IMR-90 (cell line): Measurements from ENCODE around the gene CDHR2. TPM values are rescaled to one million over a fixed set of nuclear protein-coding genes. Genes with fewer than 3 reads are reported as not detected.

ENCODE experiments used
- ATAC-seq: fragments of 200-7000 bp; cut with Tn5 transposase; 2 replicates; pipeline ENCODE4 v1.9.1; 2020; ENCODE audit warnings: low read depth, mild to moderate bottlenecking, moderate library complexity
- BruUV-seq: library from RNA; stranded (reverse); fragments of 400-500 nt; replicated peaks from 2 replicates; lab custom pipeline; 2021; lab: Mats Ljungman, UMichigan
- CTCF ChIA-PET: fragments of 300-600 bp; formaldehyde crosslinking; extraction: SDS; loops from one replicate; lab custom pipeline; 2021; ENCODE audit warnings: antibody characterized with exemption; lab: Yijun Ruan, JAX
- POLR2A ChIA-PET: fragments of 300-600 bp; sonication (Branson Sonifier 250); formaldehyde crosslinking; loops from one replicate; lab custom pipeline; 2022; ENCODE audit warnings: antibody characterized with exemption; ENCODE audit not compliant: unreplicated experiment; lab: Charles Lee
- DNase-seq: peaks from one replicate; pipeline ENCODE4 v3.0.0; 2013
- H2AFZ ChIP-seq: replicated peaks from 2 replicates; pipeline ENCODE3; 2013; ENCODE audit warnings: low read length, mild to moderate bottlenecking; ENCODE audit not compliant: poor library complexity
- H2AK5ac ChIP-seq: 2 replicates; pipeline ENCODE4 v1.6.1; 2013; ENCODE audit warnings: low read depth, low read length, inconsistent platforms
- H2AK9ac ChIP-seq: replicated peaks from 2 replicates; pipeline ENCODE3; 2013; ENCODE audit warnings: mild to moderate bottlenecking, low read depth, low read length, moderate library complexity; ENCODE audit not compliant: poor library complexity
- H2BK120ac ChIP-seq: 2 replicates; pipeline ENCODE4 v1.6.1; 2013; ENCODE audit warnings: low read depth, low read length, inconsistent platforms
- H2BK15ac ChIP-seq: 3 replicates; pipeline ENCODE4 v1.6.1; 2013; ENCODE audit warnings: low read depth, low read length, inconsistent platforms
- H2BK20ac ChIP-seq: 2 replicates; pipeline ENCODE4 v1.6.1; 2013; ENCODE audit warnings: low read depth, mild to moderate bottlenecking, inconsistent platforms, low read length, moderate library complexity
- H2BK5ac ChIP-seq: 2 replicates; pipeline ENCODE4 v1.6.1; 2013; ENCODE audit warnings: mild to moderate bottlenecking, low read depth, low read length, inconsistent platforms; ENCODE audit not compliant: poor library complexity, severe bottlenecking
- H3K14ac ChIP-seq: replicated peaks from 2 replicates; pipeline ENCODE4 v1.6.1; 2013; ENCODE audit warnings: low read depth, low read length, inconsistent platforms
- H3K18ac ChIP-seq: 2 replicates; pipeline ENCODE4 v1.6.1; 2013; ENCODE audit warnings: low read depth, low read length, control low read depth
- H3K23ac ChIP-seq: 2 replicates; pipeline ENCODE4 v1.6.1; 2013; ENCODE audit warnings: low read depth, low read length, inconsistent platforms
- H3K27ac ChIP-seq: 2 replicates; pipeline ENCODE4 v1.5.1; 2013; ENCODE audit warnings: mild to moderate bottlenecking, control low read depth, low read length; ENCODE audit not compliant: insufficient read depth
- H3K27me3 ChIP-seq: 2 replicates; pipeline ENCODE4 v1.6.1; 2013; ENCODE audit warnings: low read length; ENCODE audit not compliant: control insufficient read depth, insufficient read depth
- H3K36me3 ChIP-seq: 2 replicates; pipeline ENCODE4 v1.6.1; 2013; ENCODE audit warnings: low read length, mixed read lengths; ENCODE audit not compliant: control insufficient read depth, insufficient read depth
- H3K4ac ChIP-seq: 2 replicates; pipeline ENCODE4 v1.6.1; 2013; ENCODE audit warnings: low read depth, low read length, inconsistent platforms
- H3K4me1 ChIP-seq: 2 replicates; pipeline ENCODE4 v1.6.1; 2013; ENCODE audit warnings: low read length, mixed read lengths; ENCODE audit not compliant: control insufficient read depth, insufficient read depth
- H3K4me2 ChIP-seq: 2 replicates; pipeline ENCODE4 v1.6.1; 2013; ENCODE audit warnings: low read depth, mild to moderate bottlenecking, control low read depth, low read length, moderate library complexity
- H3K4me3 ChIP-seq: 2 replicates; pipeline ENCODE4 v1.5.1; 2013; ENCODE audit warnings: low read depth, mild to moderate bottlenecking, control low read depth, low read length, moderate library complexity; ENCODE audit not compliant: insufficient read depth
- H3K56ac ChIP-seq: 2 replicates; pipeline ENCODE4 v1.6.1; 2013; ENCODE audit warnings: low read length, inconsistent platforms; ENCODE audit not compliant: insufficient read depth; ENCODE audit errors: extremely low read depth
- H3K79me1 ChIP-seq, 2 experiments: 2 replicates each; pipeline ENCODE4 v1.6.1; 2013; ENCODE audit warnings: low read length in 2 of 2, inconsistent platforms in 1 of 2, low read depth in 1 of 2
- H3K9ac ChIP-seq: 2 replicates; pipeline ENCODE4 v1.6.1; 2013; ENCODE audit warnings: low read depth, low read length, control low read depth
- H3K9me1 ChIP-seq: 2 replicates; pipeline ENCODE4 v1.6.1; 2013; ENCODE audit warnings: low read length, inconsistent platforms; ENCODE audit not compliant: insufficient read depth
- H3K9me3 ChIP-seq: 2 replicates; pipeline ENCODE4 v1.6.1; 2013; ENCODE audit warnings: low read length; ENCODE audit not compliant: control insufficient read depth, insufficient read depth
- H4K20me1 ChIP-seq: 2 replicates; pipeline ENCODE4 v1.6.1; 2013; ENCODE audit warnings: low read length, inconsistent platforms; ENCODE audit not compliant: insufficient read depth
- H4K5ac ChIP-seq: 2 replicates; pipeline ENCODE4 v1.6.1; 2013; ENCODE audit warnings: mild to moderate bottlenecking, low read depth, low read length, control low read depth
- H4K8ac ChIP-seq, 2 experiments: 2 replicates each; pipeline ENCODE4 v1.6.1; 2013; ENCODE audit warnings: low read depth in 2 of 2, low read length in 2 of 2, control low read depth in 1 of 2, inconsistent platforms in 1 of 2
- H4K91ac ChIP-seq: 2 replicates; pipeline ENCODE4 v1.6.1; 2013; ENCODE audit warnings: low read depth, low read length, inconsistent platforms; ENCODE audit not compliant: insufficient read depth
- CHD1 ChIP-seq: IDR thresholded peaks from 2 replicates; pipeline ENCODE4 v1.6.1; 2012; ENCODE audit warnings: low read depth, low read length, improper control_type of control experiment
- WGBS, 2 experiments: methylation state at CpG; one replicate each; pipeline versions ENCODE4 v1.1.5 to v1.1.7; 2013; ENCODE audit warnings: missing lambda C conversion rate in 2 of 2; ENCODE audit not compliant: insufficient read length in 1 of 2; ENCODE audit errors: extremely low coverage in 2 of 2; 5-methylcytosine and 5-hydroxymethylcytosine counted together
- dilution Hi-C: fragments of 300-500 bp; cut with HindIII; formaldehyde crosslinking; loops from one replicate; pipeline ENCODE4 v1.14.3; 2018; ENCODE audit warnings: low sequenced_read_pairs; ENCODE audit not compliant: unreplicated experiment
- in situ Hi-C: fragments of 300-500 bp; cut with MboI; formaldehyde crosslinking; loops from 3 replicates; pipeline ENCODE4 v1.14.3; 2019; ENCODE audit warnings: low sequenced_read_pairs, inconsistent platforms, mixed read lengths
- intact Hi-C: fragments of 100-400 bp; cut with micrococcal nuclease; formaldehyde crosslinking; loops from 2 replicates; pipeline ENCODE4 v1.10.0; 2022
- polyA plus RNA-seq, 3 experiments: library from polyadenylated mRNA; depleted of rRNA; stranded (reverse); fragments of >200 nt; gene quantifications; 2 replicates each; pipeline ENCODE4 v1.2.3, GENCODE V29; 2012; ENCODE audit warnings: low replicate concordance in 1 of 3
- total RNA-seq: library from RNA; depleted of rRNA; stranded (reverse); fragments of >200 nt; gene quantifications from 2 replicates; pipeline ENCODE4 v1.2.3, GENCODE V29; 2012

Gene CDHR2
- total and polyA plus RNA-seq, 2 of the 4 experiments (the other 2 are of a cell fraction): not detected

DNA sequence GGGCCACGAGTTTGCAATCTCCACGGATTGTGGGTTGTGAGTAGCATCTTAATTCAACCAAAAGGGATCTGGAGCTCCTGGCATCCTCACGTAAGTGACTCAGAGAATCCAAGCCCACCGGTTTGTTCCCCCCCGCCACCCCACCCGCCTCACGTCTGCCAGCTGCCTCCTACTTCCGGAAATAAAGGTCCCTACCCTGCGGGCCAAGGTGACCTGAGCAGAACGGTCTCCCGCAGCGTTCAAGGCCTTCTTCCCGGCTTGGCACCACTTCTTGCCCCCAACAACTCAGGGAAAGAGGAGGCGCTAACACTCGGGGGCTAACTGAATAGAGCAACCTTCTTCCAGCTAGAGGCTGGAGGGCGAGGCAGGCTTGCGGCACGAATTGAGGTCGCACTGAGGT is 69.6 kb downstream of the CDHR2 start:
- Histone ChIP-seq H3K4ac (peak overlapping the region; percentile 22; the same call in 1 of the 2 replicates), H4K20me1 (no peaks in the 10 kb centered on the region; the same call in 1 of the 2 replicates), H3K4me3 (no peak overlapping the region), H2AK5ac (no peak overlapping the region), H2AK9ac (peak overlapping the region; percentile 1), H3K18ac (no peak overlapping the region; the same call in 1 of the 2 replicates), H3K27ac (no peak overlapping the region), H3K23ac (no peak overlapping the region), H4K91ac (no peak overlapping the region), H2BK15ac (peak overlapping the region; percentile 70; the same call in 1 of the 3 replicates), H3K9me1 (peaks cover 12% of the 10 kb centered on the region), H2AFZ (peak overlapping the region; percentile 78), H2BK5ac (no peak overlapping the region), H3K56ac (no peak overlapping the region), H3K14ac (no peak overlapping the region), H3K9ac (no peak overlapping the region), H2BK120ac (peak overlapping the region; percentile 6; the same call in 1 of the 2 replicates), H3K9me3 (no peaks in the 10 kb centered on the region), H3K36me3 (no peaks in the 10 kb centered on the region), H4K5ac (no peak overlapping the region; the same call in 1 of the 2 replicates), H2BK20ac (no peak overlapping the region), H4K8ac (peak overlapping the region; percentile 16 to 47; a peak in 1 of 4 replicates), H3K4me2 (peak overlapping the region; percentile 60; the same call in 1 of the 2 replicates), H3K27me3 (peaks cover 30% of the 10 kb centered on the region), H3K4me1 (peaks cover 29% of the 10 kb centered on the region), H3K79me1 (peaks cover 0 to 4% of the 10 kb centered on the region in 2 experiments; a peak in 1 of 4 replicates)
- TF ChIP-seq CHD1: no peak
- in situ Hi-C loops: no loop called here
- no TSS peak for BruUV-seq
- 0% methylated on average over 3 of the region's 19 CpGs; no CpG with 5 or more reads in 1 of the 2 experiments for WGBS, 2 experiments
- intact Hi-C loops: loop anchor here (1.0 to 5.0 kb wide), 2 partner anchors 44 to 201 kb away; partner anchors contain the start of gene CLTB
- dilution Hi-C loops: no loop called here
- ChIA-PET POLR2A (no interaction called here), CTCF (interaction anchor here (0.6 kb wide), 1 partner anchor 45 kb away, joined by 3 read pairs; no protein-coding TSS in a partner anchor)
- ATAC-seq (no peak), DNase-seq (no peak)
